GM13976 (cell line): ENCODE results near the gene STOX1.
"Not testable (repeated sequence)": the region's sequence is repeated elsewhere in the genome, so short reads cannot be mapped to it uniquely, and the experiment has no call there.

Experiments
- DNase-seq: peaks from one replicate; pipeline ENCODE4 v3.0.0; 2012; ENCODE audit warnings: low spot score
- CTCF ChIP-seq: IDR thresholded peaks from 2 replicates; pipeline ENCODE4 v1.5.1; 2012; ENCODE audit warnings: borderline replicate concordance, mild to moderate bottlenecking; ENCODE audit not compliant: insufficient read depth; ENCODE audit errors: extremely low read depth, missing control alignments, control extremely low read depth
- in situ Hi-C: fragments of 300-500 bp; cut with MboI; formaldehyde crosslinking; loops from one replicate; pipeline ENCODE4 v1.12.0; 2022; ENCODE audit warnings: low sequenced_read_pairs, mixed read lengths, inconsistent platforms; ENCODE audit not compliant: unreplicated experiment

STOX1 gene

GRCh38 chr10:68857005-68857404 lies 29.7 kb downstream of the STOX1 start:
- no peak for DNase-seq
- in situ Hi-C loops, result no loop called here
- TF ChIP-seq CTCF, result no peak

GRCh38 chr10:68861253-68861652 lies 33.9 kb downstream of the STOX1 start:
- no peak for DNase-seq
- TF ChIP-seq CTCF, result no peak
- in situ Hi-C loops, result no loop called here

- no peak for TF ChIP-seq CTCF
- no peak for DNase-seq
- in situ Hi-C loops, result no loop called here
Observed at GRCh38 chr10:68864611-68865010, 37.3 kb downstream of the STOX1 start.

GRCh38 chr10:68868173-68868572 lies 40.8 kb downstream of the STOX1 start:
- in situ Hi-C loops, DNase-seq: not testable (repeated sequence)

- DNase-seq, result no peak
- in situ Hi-C loops, result no loop called here
Observed at GRCh38 chr10:68869623-68870022, 42.3 kb downstream of the STOX1 start.

GRCh38 chr10:68870061-68870460 lies 42.7 kb downstream of the STOX1 start:
- no peak for DNase-seq
- in situ Hi-C loops, result no loop called here
- no peak for TF ChIP-seq CTCF

More at GRCh38 chr10:68869623-68870022, 42.3 kb downstream of the STOX1 start:
- TF ChIP-seq CTCF, result no peak

GRCh38 chr10:68870545-68871104 lies 43.3 kb downstream of the STOX1 start:
- in situ Hi-C loops, result no loop called here
- no peak for TF ChIP-seq CTCF
- DNase-seq, result no peak
